OCI-LY3 (cell line): ENCODE measurements around the gene GUK1.

ENCODE experiments used
- H2AFZ ChIP-seq: fragments of 200-600, 300-600 bp; shearing (Covaris generic); 2 replicates; pipeline ENCODE4 v1.6.0; 2014; ENCODE audit warnings: antibody characterized with exemption, low read depth, low read length
- H3K27ac ChIP-seq: fragments of 200-600, 300-600 bp; sonication (generic); 2 replicates; pipeline ENCODE4 v1.5.1; 2014; ENCODE audit warnings: mild to moderate bottlenecking, low read length, moderate library complexity, mixed read lengths
- H3K27me3 ChIP-seq: fragments of 200-600, 300-600 bp; sonication (generic); 2 replicates; pipeline ENCODE4 v1.6.1; 2014; ENCODE audit warnings: low read depth, low read length, mixed read lengths
- H3K36me3 ChIP-seq: fragments of 200-600, 300-600 bp; sonication (generic); replicated peaks from 2 replicates; pipeline ENCODE3; 2014; ENCODE audit warnings: low read depth, low read length, mixed read lengths
- H3K4me1 ChIP-seq: fragments of 300-600, 200-600 bp; sonication (generic); 2 replicates; pipeline ENCODE4 v1.6.1; 2014; ENCODE audit warnings: low read length, mixed read lengths
- H3K4me2 ChIP-seq: fragments of 200-600, 300-600 bp; sonication (generic); 2 replicates; pipeline ENCODE4 v1.6.1; 2014; ENCODE audit warnings: low read length, mixed read lengths
- H3K4me3 ChIP-seq: fragments of 300-600, 200-600 bp; sonication (generic); 2 replicates; pipeline ENCODE4 v1.5.1; 2014; ENCODE audit warnings: antibody characterized with exemption, mild to moderate bottlenecking, low read length, moderate library complexity
- H3K79me2 ChIP-seq: fragments of 300-600, 200-600 bp; shearing (Covaris generic); 2 replicates; pipeline ENCODE4 v1.6.1; 2014; ENCODE audit warnings: mild to moderate bottlenecking, low read length, mixed read lengths
- H3K9ac ChIP-seq: fragments of 300-600, 200-600 bp; shearing (Covaris generic); 2 replicates; pipeline ENCODE4 v1.6.0; 2014; ENCODE audit warnings: mild to moderate bottlenecking, low read length, moderate library complexity
- H3K9me3 ChIP-seq: fragments of 200-600, 300-600 bp; shearing (Covaris generic); 2 replicates; pipeline ENCODE4 v1.6.1; 2014; ENCODE audit warnings: low read length, mixed read lengths; ENCODE audit not compliant: insufficient read depth
- H4K20me1 ChIP-seq: fragments of 200-600, 300-600 bp; sonication (generic); 2 replicates; pipeline ENCODE4 v1.6.1; 2016; ENCODE audit warnings: low read length, mixed read lengths; ENCODE audit not compliant: insufficient read depth
- EZH2phosphoT487 ChIP-seq: fragments of 200-600 bp; shearing (Covaris generic); IDR thresholded peaks from 2 replicates; pipeline ENCODE4 v1.6.1; 2018; ENCODE audit warnings: antibody characterized with exemption, mixed run types, low read depth
- TF ChIP-seq, protein P1 (sequence below): fragments of 200-600, 300-600 bp; sonication (generic); IDR thresholded peaks from 2 replicates; pipeline ENCODE4 v1.5.1; 2014; ENCODE audit warnings: antibody characterized with exemption, low read length, low read depth

The GUK1 gene

DNA sequence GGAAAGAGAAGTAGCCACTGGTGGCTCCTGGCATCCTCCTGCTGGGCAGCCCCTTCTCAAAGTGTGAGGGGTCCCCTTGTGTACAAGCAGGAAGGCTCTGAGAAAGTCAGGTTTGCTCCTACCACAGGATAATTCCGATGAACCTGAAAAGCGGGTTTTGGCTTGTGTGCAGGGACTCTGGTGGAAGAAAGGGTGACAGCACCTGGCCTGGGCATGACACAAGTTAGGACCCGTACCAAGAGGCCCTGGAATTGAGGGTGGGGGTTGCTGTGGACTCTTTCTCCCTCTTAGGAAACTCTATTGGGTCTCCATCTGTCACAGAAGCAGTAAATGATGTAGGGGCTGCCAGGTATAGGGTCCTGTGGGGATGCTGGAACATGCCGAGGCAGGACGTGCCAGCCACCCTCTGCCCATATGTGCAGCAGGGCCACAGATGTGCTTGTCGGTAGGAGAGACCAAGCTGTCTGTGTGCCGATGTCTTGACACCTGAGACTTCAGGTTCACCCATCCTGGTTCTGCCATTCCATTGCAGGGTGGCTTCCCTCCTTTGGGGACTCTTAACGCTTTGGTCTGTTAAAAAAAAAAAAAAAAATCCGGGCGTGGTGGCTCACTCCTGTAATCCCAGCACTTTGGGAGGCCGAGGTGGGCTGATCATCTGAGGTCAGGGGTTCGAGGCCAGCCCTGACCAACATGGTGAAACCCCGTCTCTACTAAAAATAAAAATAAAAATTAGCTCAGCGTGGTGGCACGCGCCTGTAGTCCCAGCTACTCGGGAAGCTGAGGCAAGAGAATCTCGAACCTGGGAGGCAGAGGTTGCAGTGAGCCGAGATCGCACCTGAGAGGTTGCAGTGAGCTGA is 46.8 kb upstream of the GUK1 start:
- no peak overlapping the region for H3K27ac ChIP-seq
- H3K9ac ChIP-seq, result no peak overlapping the region
- no peak overlapping the region for H3K4me2 ChIP-seq
- H3K9me3 ChIP-seq, result peaks cover 16% of the 10 kb centered on the region; the same call in 1 of the 2 replicates
- peaks cover 19% of the 10 kb centered on the region for H3K4me1 ChIP-seq
- peaks cover 100% of the 10 kb centered on the region for H4K20me1 ChIP-seq
- TF ChIP-seq EZH2phosphoT487, result no peak
- TF ChIP-seq, protein P1, sequence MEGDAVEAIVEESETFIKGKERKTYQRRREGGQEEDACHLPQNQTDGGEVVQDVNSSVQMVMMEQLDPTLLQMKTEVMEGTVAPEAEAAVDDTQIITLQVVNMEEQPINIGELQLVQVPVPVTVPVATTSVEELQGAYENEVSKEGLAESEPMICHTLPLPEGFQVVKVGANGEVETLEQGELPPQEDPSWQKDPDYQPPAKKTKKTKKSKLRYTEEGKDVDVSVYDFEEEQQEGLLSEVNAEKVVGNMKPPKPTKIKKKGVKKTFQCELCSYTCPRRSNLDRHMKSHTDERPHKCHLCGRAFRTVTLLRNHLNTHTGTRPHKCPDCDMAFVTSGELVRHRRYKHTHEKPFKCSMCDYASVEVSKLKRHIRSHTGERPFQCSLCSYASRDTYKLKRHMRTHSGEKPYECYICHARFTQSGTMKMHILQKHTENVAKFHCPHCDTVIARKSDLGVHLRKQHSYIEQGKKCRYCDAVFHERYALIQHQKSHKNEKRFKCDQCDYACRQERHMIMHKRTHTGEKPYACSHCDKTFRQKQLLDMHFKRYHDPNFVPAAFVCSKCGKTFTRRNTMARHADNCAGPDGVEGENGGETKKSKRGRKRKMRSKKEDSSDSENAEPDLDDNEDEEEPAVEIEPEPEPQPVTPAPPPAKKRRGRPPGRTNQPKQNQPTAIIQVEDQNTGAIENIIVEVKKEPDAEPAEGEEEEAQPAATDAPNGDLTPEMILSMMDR, result no peak
- H3K36me3 ChIP-seq, result peaks cover 92% of the 10 kb centered on the region
- H2AFZ ChIP-seq, result no peak overlapping the region
- peaks cover 100% of the 10 kb centered on the region for H3K79me2 ChIP-seq
- H3K27me3 ChIP-seq, result no peaks in the 10 kb centered on the region
- no peak overlapping the region for H3K4me3 ChIP-seq

DNA sequence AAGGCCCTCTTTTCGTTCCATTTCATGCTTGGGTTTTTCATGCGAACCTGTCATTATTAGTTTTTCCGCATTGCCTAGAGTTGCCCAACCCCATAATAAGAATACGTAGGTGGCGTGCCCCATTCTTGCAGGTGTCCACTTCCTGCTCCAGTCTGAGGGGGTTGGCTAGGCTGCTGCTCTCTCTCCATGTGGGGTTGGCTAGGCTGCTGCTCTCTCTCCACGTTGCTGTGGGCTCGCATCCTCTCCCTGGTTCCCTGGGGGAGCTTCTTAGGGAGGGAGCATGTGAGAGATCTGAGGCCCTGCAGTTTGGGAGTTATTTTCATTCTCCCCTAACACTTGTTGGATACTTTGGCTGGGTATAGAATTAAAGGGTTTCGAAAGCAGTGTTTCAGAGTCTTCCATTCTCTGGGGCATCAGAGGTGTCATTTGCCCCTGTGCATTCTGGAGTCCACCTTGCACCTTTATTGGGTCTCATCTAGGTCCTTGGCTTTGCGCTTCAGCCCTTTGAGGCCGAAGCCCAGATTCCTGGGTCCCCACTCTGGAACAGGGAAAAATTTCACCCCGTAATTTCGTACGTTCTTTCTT is 45.6 kb upstream of the GUK1 start:
- Histone ChIP-seq H3K4me1 (peaks cover 6% of the 10 kb centered on the region), H3K79me2 (peaks cover 99% of the 10 kb centered on the region), H2AFZ (no peak overlapping the region), H3K4me2 (no peak overlapping the region), H3K27me3 (no peaks in the 10 kb centered on the region), H3K9me3 (peaks cover 16% of the 10 kb centered on the region; the same call in 1 of the 2 replicates), H4K20me1 (peaks cover 100% of the 10 kb centered on the region), H3K4me3 (no peak overlapping the region), H3K36me3 (peaks cover 92% of the 10 kb centered on the region), H3K9ac (no peak overlapping the region), H3K27ac (no peak overlapping the region)
- no peak for TF ChIP-seq EZH2phosphoT487
- TF ChIP-seq, protein P1, result no peak

DNA sequence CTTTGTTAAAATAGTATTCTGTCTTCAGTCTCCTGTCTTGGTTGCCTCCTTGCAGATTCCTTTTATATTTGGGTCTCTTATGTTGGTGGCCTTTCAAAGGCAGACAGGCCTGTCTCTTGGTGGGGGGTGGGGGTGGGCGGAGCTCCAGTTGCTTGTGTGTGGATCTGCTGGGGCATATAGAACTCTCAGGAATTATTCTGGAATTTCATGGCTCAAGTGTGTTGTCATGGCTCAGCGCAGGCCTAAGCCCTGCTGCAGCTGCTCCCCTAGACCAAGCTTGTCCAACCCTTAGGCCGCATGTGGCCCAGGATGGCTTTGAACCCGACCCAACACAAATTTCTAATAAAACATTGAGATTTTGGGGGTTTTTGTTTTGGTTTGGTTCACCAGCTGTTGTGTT is 44.9 kb upstream of the GUK1 start:
- peaks cover 88% of the 10 kb centered on the region for H3K36me3 ChIP-seq
- peaks cover 99% of the 10 kb centered on the region for H3K79me2 ChIP-seq
- peaks cover 16% of the 10 kb centered on the region; the same call in 1 of the 2 replicates for H3K9me3 ChIP-seq
- peaks cover 100% of the 10 kb centered on the region for H4K20me1 ChIP-seq
- no peak overlapping the region for H3K9ac ChIP-seq
- no peak overlapping the region for H3K4me3 ChIP-seq
- no peaks in the 10 kb centered on the region for H3K4me1 ChIP-seq
- no peak overlapping the region for H3K27ac ChIP-seq
- no peaks in the 10 kb centered on the region for H3K27me3 ChIP-seq
- TF ChIP-seq, protein P1, result no peak
- no peak for TF ChIP-seq EZH2phosphoT487
- no peak overlapping the region for H3K4me2 ChIP-seq
- no peak overlapping the region for H2AFZ ChIP-seq

DNA sequence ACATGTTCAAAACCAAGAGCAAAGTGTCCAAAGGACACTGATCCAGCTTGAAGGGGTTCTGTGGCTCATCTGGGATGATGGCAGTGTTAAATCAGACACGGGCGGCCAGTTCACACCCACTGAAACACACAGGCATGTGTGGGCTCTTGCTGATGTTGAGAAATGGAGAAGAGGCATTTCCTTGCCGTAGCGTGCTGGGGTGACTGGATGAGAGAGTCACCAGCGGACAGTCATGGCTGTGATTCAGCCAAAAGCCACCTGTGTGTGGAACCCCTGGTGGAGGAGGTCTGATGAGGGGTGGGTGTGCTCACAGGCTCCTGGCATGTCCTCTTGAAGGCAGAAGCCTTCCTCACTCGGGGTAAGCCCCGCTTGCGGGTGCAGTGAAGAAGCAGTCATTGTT is 44.1 kb upstream of the GUK1 start:
- Histone ChIP-seq H3K9ac (no peak overlapping the region), H4K20me1 (peaks cover 93% of the 10 kb centered on the region), H3K9me3 (peaks cover 16% of the 10 kb centered on the region; the same call in 1 of the 2 replicates), H3K4me1 (no peaks in the 10 kb centered on the region), H3K79me2 (peaks cover 91% of the 10 kb centered on the region), H3K27me3 (no peaks in the 10 kb centered on the region), H3K4me3 (no peak overlapping the region), H3K27ac (no peak overlapping the region), H2AFZ (no peak overlapping the region), H3K36me3 (peaks cover 80% of the 10 kb centered on the region), H3K4me2 (no peak overlapping the region)
- no peak for TF ChIP-seq EZH2phosphoT487
- TF ChIP-seq, protein P1, result no peak
